Endodermal cell (in vitro differentiated cells): Measurements from ENCODE around the gene C3orf52. TPM values are rescaled to one million over a fixed set of nuclear protein-coding genes. Genes with fewer than 3 reads are reported as not detected.

Experiments
- DNase-seq: peaks from one replicate; pipeline ENCODE4 v3.0.0-alpha.2; 2017
- H3K27ac ChIP-seq: 2 replicates; pipeline ENCODE4 v1.5.1; 2013; ENCODE audit warnings: mild to moderate bottlenecking, low read depth, low read length, moderate library complexity
- H3K27me3 ChIP-seq: 2 replicates; pipeline ENCODE4 v1.6.1; 2013; ENCODE audit warnings: mild to moderate bottlenecking, low read length, moderate library complexity; ENCODE audit not compliant: insufficient read depth, control insufficient read depth, poor library complexity, severe bottlenecking
- H3K36me3 ChIP-seq: 2 replicates; pipeline ENCODE4 v1.7.0; 2013; ENCODE audit warnings: mild to moderate bottlenecking, low read length, moderate library complexity; ENCODE audit not compliant: control insufficient read depth, insufficient read depth
- H3K4me1 ChIP-seq: one replicate; pipeline ENCODE4 v1.7.0; 2013; ENCODE audit warnings: low read length; ENCODE audit not compliant: control insufficient read depth, insufficient read depth
- H3K4me3 ChIP-seq: 2 replicates; pipeline ENCODE4 v1.5.1; 2013; ENCODE audit warnings: mild to moderate bottlenecking, low read length, moderate library complexity
- H3K9ac ChIP-seq: 2 replicates; pipeline ENCODE4 v1.6.1; 2013; ENCODE audit warnings: mild to moderate bottlenecking, low read length, moderate library complexity; ENCODE audit not compliant: poor library complexity, severe bottlenecking; ENCODE audit errors: extremely low read depth
- H3K9me3 ChIP-seq: 2 replicates; pipeline ENCODE4 v1.6.1; 2013; ENCODE audit warnings: mild to moderate bottlenecking, low read length, moderate library complexity; ENCODE audit not compliant: control insufficient read depth
- H3K27ac Mint-ChIP-seq: 2 replicates; pipeline ENCODE4 v1.8.0; 2020; ENCODE audit warnings: mixed read lengths
- H3K27me3 Mint-ChIP-seq: 2 replicates; pipeline ENCODE4 v1.8.0; 2021; ENCODE audit warnings: mild to moderate bottlenecking, mixed read lengths; ENCODE audit not compliant: insufficient read depth
- H3K36me3 Mint-ChIP-seq: 2 replicates; pipeline ENCODE4 v1.8.0; 2020; ENCODE audit warnings: low read depth, mixed read lengths
- H3K4me1 Mint-ChIP-seq: 2 replicates; pipeline ENCODE4 v1.8.0; 2020; ENCODE audit warnings: mixed read lengths
- H3K4me3 Mint-ChIP-seq: 2 replicates; pipeline ENCODE4 v1.8.0; 2020; ENCODE audit warnings: mild to moderate bottlenecking, moderate library complexity, mixed read lengths
- H3K9me3 Mint-ChIP-seq: 2 replicates; pipeline ENCODE4 v1.8.0; 2020; ENCODE audit warnings: mild to moderate bottlenecking, mixed read lengths
- CTCF ChIP-seq: fragments of 200-600 bp; sonication (generic); conservative IDR thresholded peaks from 2 replicates; pipeline ENCODE4 v1.5.0; 2021; ENCODE audit warnings: antibody characterized with exemption, mild to moderate bottlenecking
- WGBS, 2 experiments: methylation state at CpG; one replicate each; pipeline versions ENCODE4 v1.1.5 to v1.1.7; 2013; ENCODE audit warnings: missing lambda C conversion rate in 2 of 2, mixed read lengths in 1 of 2; ENCODE audit not compliant: insufficient coverage in 1 of 2, insufficient read length in 1 of 2; 5-methylcytosine and 5-hydroxymethylcytosine counted together
- total RNA-seq, 2 donors: library from RNA; stranded (reverse); fragmentation: NEBNext Ultra II Directional in 1 of 2; extraction: Animal tissue kit (Norgen Biotek cat#: 25700) in 1 of 2; gene quantifications; 2 replicates in 1 of 2; 3 replicates in 1 of 2; pipeline ENCODE4 v1.2.1, GENCODE V29; 2021

The C3orf52 gene
- total RNA-seq, 2 donors from 2014 or later: 5.2 to 6.7 TPM

GRCh38 chr3:112126511-112126911 lies 40.3 kb downstream of the C3orf52 start:
- H3K27me3 ChIP-seq: no peaks in the 10 kb centered on the region
- H3K4me3 ChIP-seq: no peak overlapping the region
- Mint-ChIP-seq H3K4me1 (peaks cover 40% of the 10 kb centered on the region), H3K36me3 (no peaks in the 10 kb centered on the region), H3K27ac (peak overlapping the region; percentile 84), H3K27me3 (no peaks in the 10 kb centered on the region), H3K9me3 (no peaks in the 10 kb centered on the region), H3K4me3 (no peak overlapping the region)
- WGBS, 2 experiments: 22 to 44% methylated on average over 1 of the region's 1 CpG
- H3K36me3 ChIP-seq: peaks cover 7% of the 10 kb centered on the region
- H3K27ac ChIP-seq: peak overlapping the region; percentile 61
- H3K4me1 ChIP-seq: peaks cover 8% of the 10 kb centered on the region
- peak overlapping the region; percentile 21 for H3K9ac ChIP-seq
- H3K9me3 ChIP-seq: no peaks in the 10 kb centered on the region
- DNase-seq: peak; percentile 74
- no peak for TF ChIP-seq CTCF

GRCh38 chr3:112127522-112128494 lies 41.6 kb downstream of the C3orf52 start:
- peak overlapping the region; percentile 84 for H3K27ac Mint-ChIP-seq
- H3K4me3 Mint-ChIP-seq: no peak overlapping the region
- Histone ChIP-seq H3K9ac (no peak overlapping the region), H3K36me3 (no peaks in the 10 kb centered on the region), H3K27me3 (no peaks in the 10 kb centered on the region), H3K9me3 (no peaks in the 10 kb centered on the region), H3K27ac (no peak overlapping the region), H3K4me1 (peaks cover 8% of the 10 kb centered on the region), H3K4me3 (no peak overlapping the region)
- 88 to 90% methylated on average over 8 to 10 of the region's 10 CpGs for WGBS, 2 experiments
- H3K9me3 Mint-ChIP-seq: no peaks in the 10 kb centered on the region
- no peaks in the 10 kb centered on the region for H3K27me3 Mint-ChIP-seq
- no peaks in the 10 kb centered on the region for H3K36me3 Mint-ChIP-seq
- no peak for TF ChIP-seq CTCF
- H3K4me1 Mint-ChIP-seq: peaks cover 40% of the 10 kb centered on the region
- no peak for DNase-seq

GRCh38 chr3:112128843-112129727 lies 42.9 kb downstream of the C3orf52 start:
- Histone ChIP-seq H3K9ac (no peak overlapping the region), H3K4me3 (no peak overlapping the region), H3K36me3 (no peaks in the 10 kb centered on the region), H3K27me3 (no peaks in the 10 kb centered on the region), H3K4me1 (peaks cover 8% of the 10 kb centered on the region), H3K27ac (no peak overlapping the region), H3K9me3 (no peaks in the 10 kb centered on the region)
- Mint-ChIP-seq H3K9me3 (no peaks in the 10 kb centered on the region), H3K27ac (no peak overlapping the region), H3K36me3 (no peaks in the 10 kb centered on the region), H3K4me1 (peaks cover 40% of the 10 kb centered on the region), H3K4me3 (no peak overlapping the region), H3K27me3 (no peaks in the 10 kb centered on the region)
- no peak for TF ChIP-seq CTCF
- 86 to 90% methylated on average over 2 to 7 of the region's 7 CpGs for WGBS, 2 experiments
- no peak for DNase-seq
